Measurements from ENCODE around the gene CACNA1C.
"Not testable (repeated sequence)": the region's sequence is repeated elsewhere in the genome, so short reads cannot be mapped to it uniquely, and the experiment has no call there.

Gene CACNA1C

DNA sequence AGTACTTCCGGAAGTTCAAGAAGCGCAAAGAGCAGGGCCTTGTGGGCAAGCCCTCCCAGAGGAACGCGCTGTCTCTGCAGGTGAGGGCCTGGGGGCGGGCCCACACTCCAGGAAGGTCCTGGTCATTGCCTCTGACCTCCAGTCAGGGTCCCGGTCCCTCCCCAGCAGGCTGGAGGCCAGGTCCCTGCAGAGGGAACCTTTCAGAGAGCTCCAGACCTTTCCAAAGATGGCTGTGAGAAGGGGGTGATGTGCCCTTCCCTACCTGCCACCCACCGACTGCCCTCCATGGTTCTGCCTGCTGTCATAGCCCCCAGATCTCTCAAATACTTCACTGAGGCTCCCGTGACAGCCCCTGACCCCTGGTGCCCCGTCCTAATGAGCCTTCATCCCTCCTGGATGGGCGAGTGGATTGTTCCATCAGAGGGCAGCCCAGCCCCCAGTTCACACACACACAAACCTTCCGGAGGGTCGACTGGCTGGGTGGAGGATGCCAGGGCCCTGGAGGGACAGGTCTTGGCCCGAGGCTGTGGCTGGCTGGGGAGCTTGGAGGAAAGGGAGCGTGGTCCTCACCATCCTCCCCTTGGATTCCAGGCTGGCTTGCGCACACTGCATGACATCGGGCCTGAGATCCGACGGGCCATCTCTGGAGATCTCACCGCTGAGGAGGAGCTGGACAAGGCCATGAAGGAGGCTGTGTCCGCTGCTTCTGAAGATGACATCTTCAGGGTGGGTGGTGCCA, 624.5 kb downstream of the CACNA1C start:
- DNase-seq (ENCODE audit: low spot score), result no peak

DNA sequence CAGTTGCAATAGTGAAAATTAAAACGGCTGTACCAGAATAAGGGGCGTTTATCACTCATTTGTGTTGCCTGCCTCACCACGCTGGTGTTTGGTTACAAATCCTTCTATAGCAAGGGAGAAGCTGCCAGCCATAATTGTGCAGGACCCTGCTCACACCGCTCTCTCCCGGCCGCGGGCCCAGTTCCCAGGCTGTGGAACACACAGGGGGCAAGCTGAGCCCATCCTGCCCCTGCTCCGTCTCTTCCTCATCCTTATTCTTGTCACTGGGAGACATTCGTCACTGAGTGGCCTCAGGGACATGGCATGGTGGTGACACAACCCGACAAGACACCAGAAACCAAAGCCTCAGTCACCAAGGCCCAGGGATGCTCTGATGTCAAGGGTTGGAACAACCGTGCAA, 625.6 kb downstream of the CACNA1C start:
- DNase-seq (ENCODE audit: low spot score), result no peak

DNA sequence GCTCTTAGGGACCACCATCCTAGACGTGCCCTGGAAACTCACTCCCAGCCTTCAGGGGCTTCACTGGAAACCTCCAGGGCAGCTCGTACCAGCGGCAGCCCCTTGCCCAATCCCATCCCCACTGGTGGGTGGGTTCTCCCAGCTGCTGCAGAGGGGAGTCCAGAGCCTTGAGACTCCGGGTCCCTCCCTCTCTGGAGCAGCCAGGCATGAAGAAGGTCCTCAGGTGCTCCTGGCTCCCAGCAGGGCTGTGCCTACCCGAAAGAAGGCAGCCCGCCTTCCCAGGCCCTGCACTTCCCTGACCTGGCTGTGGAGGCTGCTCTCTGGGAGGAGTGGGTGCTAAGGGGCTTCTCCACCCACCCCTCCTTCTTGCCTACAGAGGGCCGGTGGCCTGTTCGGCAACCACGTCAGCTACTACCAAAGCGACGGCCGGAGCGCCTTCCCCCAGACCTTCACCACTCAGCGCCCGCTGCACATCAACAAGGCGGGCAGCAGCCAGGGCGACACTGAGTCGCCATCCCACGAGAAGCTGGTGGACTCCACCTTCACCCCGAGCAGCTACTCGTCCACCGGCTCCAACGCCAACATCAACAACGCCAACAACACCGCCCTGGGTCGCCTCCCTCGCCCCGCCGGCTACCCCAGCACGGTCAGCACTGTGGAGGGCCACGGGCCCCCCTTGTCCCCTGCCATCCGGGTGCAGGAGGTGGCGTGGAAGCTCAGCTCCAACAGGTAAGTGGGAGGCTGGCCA, 626.5 kb downstream of the CACNA1C start:
- DNase-seq (ENCODE audit: low spot score), result no peak

DNA sequence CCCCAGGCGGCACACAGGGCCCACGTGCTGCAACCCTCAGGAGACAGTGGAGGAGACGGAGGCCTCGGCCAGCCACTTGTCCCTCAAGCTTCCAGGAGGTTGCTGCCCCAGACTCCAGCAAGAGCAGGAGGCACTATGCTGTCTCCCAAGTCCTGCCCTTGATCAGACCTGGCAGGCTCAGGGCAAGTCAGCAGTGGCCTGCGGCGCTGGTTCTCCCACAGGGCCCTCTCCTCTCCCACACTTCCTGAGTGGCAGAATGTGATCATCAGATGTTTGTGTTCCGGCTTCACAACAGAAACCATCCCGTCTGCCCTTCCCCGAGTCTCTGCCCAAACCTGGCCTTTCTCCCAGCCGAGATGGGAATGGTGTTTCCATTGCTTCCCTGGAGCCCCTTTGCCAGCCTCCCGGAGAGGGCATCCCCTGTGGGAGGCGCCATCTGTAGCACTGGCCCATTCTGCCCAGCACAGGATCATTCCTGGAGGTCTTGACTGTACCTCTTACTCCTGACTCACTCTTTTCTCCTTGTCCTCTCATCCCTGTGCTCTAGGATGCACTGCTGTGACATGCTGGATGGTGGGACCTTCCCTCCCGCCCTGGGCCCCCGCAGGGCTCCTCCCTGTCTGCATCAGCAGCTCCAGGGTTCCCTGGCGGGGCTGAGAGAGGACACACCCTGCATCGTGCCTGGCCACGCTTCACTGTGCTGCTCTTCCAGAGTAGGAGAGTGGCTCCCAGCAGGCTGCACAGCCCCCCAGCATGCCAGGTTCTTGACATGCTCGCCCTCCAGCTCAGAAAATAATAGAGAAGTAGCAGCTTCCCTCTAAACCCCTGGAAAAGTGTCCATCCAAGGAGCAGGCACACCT, 627.3 kb downstream of the CACNA1C start:
- DNase-seq (ENCODE audit: low spot score), result no peak

DNA sequence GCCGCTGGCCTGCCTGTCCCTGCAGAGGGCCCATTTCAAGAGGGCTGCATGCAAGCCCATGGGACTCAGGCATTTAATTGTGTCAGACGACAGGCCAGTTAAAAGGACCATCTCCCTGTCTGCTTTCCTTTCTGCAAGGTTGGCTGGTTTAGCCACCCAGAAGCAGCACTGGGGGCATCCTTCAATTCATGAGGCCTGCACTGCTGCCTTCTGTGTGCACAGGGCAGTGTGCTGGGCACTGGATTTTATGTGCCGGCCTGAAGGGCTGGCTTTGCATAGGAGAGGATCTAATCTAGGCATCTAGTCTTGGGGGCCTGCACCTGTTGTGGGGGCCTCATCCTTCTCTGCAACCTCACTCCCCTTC, 627.9 kb downstream of the CACNA1C start:
- no peak for DNase-seq (ENCODE audit: low spot score)

DNA sequence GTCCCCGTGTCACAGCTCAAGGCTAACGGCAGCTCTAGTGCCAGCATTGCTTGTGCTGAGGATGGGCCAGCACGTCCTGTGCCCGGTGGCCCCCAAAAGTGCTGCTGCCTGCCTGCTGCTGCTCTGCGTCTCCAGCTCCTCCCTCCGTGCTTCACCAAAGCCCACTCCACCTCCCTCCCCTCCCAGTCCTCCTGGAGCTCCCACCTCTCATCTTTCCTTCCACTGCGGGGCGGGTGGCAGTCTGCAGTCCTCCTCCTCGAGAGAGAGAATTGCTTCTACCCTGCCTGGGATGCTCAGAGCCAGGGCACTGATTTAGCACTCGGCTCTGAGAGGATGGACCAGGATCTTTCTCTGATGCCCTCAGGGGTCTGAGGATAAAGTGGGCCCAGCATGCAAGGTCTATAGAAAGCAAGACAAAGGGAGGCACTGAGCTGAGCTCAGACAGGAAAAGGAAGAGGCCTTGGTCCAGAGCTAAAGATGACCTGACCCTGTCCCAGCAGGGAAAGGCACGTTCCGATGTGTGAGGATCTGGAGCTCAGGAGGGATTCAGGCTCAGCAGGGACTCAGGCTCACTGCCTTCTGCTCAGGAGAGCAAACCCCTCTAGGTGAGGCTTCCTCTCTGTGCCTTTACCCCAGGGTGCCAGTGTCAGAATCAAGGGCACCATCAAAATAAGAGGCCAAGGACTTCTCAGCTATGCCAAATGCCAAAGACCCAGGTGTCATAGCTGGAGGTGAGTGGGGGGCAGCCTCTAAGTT, 628.8 kb downstream of the CACNA1C start:
- no peak for DNase-seq (ENCODE audit: low spot score)

DNA sequence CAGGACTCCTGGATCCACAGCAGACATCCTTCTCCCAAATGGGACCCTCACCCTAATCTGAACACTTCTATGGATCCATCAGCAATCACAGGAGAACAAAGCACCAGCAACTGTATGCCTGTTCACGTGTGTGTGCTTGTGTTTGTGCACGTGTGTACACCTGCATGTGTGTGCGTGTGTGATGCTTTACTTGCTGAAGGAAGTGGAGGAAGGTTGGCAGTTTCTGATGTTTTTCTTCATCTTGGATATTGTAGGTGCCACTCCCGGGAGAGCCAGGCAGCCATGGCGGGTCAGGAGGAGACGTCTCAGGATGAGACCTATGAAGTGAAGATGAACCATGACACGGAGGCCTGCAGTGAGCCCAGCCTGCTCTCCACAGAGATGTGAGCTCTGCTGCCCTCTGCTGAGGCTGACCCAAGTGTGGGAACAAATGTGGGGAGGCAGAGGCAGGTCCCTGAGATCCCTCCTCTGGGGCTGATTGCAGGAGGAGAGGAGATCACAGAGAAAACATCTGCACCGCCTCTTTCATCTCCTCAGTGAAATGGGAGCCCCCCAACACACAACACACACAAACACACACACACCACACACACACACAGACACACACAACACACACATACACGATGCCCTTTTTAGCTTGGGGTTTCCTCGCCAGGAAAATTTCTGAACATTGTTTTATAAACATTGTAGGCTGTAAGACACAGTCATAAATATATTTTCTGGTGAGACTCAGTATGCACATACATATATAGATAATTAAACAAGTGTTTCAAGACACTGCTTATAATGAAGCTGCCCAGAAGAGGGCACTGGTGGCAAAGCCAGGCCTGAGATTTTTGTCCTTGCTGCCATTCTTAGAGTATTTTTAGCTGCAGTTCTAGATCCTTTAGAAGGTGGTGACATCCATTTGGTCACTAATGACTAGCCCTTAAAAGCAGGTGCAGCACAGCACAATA, 629.8 kb downstream of the CACNA1C start:
- peak; percentile 58 for DNase-seq (ENCODE audit: low spot score)

DNA sequence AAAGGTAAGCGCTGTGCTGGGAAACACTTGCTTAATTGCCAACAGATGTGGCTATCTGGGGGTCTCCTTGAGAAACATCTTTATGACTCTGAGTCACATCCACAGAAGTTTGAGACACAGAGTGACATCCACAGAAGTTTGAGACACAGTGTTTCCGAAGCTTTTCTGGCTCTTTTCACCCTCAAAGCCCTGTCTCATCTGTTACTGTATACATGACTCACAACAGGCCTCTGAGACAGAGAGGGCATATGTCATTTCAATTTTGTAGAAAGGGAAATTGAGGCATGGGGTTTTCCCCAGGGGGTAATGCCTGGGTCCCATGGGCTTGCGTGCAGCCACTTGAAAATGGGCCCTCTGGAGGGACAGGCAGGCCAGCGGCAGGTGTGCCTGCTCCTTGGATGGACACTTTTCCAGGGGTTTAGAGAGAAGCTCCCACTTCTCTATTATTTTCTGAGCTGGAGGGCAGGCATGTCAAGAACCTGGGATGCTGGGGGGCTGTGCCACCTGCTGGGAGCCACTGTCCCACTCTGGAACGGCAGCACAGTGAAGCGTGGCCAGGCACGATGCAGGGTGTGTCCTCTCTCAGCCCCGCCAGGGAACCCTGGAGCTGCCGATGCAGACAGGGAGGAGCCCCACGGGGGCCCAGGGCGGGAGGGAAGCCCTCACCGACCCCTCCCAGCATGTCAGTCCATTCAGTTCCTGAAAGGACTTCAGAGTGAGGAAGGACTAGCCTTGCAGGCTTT, 630.7 kb downstream of the CACNA1C start:
- DNase-seq (ENCODE audit: low spot score), result no peak

DNA sequence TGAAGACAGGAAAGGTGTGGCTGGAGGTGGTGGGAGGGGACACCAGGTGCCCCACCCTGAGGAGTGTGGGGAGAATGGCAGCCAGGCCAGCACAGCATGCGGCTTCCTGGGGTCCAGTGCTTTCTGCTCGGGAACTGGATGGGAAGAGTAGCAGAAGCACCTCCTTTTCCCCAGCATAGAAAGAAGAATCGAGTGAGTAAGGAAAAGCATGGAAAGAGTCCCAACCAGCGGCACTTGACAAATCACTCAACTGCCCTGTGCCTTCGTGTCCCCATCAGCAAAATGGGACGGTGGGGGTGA, 631.2 kb downstream of the CACNA1C start:
- not testable (repeated sequence) for DNase-seq (ENCODE audit: low spot score)

DNA sequence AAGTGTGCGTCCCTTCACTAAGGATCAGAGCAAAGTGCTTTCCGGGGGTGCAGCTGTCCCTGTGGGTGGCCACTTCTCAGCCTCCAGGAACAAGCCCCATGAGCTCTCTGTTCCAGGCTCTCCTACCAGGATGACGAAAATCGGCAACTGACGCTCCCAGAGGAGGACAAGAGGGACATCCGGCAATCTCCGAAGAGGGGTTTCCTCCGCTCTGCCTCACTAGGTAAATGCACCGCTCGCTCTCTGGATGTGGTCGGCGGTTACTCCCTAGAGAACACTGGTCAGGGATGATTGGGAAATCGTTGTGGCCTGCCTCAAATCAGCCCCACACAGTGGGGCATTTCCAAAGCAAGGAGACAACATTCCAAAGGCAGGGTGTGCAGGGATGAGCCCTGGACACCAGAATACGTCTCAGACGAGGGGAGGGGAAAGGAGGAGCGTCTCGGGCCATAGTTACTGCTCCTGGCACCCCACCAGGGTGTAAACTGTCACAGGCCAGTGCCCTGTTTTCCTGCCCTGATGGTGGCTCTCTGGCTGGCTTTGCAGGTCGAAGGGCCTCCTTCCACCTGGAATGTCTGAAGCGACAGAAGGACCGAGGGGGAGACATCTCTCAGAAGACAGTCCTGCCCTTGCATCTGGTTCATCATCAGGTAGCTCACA, 633.0 kb downstream of the CACNA1C start:
- DNase-seq (ENCODE audit: low spot score), result not testable (repeated sequence)

DNA sequence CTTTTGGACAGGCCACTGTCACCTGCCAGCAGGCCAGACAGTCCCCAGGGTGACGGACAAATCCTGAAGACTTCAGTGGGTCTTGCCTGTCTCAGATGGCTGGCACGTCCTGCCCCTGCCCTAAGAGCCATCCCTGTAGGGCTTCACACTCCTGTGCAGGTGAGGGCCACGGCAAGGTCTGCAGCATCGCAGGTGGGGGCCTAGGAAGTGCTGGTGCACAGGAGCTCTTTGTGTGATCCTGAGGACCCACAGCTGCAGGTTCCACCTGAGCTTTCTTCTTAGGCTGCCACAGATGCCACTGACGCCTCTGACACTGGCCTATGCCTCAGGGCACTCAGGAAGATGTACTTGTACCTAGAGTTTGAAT, 633.5 kb downstream of the CACNA1C start:
- no peak for DNase-seq (ENCODE audit: low spot score)

DNA sequence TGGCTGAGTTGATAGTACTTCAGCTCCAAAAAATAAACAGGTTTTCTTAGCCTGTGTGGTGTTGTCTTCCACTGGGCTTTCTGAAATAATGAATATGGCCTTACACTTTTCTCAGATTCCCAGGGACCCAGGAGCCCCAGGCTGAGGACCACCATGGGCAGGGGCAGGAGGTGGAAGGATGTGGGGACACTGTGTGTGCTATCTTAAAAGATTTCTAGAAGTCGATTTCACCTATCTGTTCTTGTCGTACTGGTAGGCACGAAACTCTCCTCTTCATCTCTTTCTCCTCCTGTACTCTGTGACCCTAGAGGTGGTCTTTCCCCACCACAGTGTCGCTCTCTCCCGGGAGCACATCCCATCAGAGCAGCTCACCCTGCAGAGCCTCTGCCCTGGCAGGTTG, 634.3 kb downstream of the CACNA1C start:
- no peak for DNase-seq (ENCODE audit: low spot score)

DNA sequence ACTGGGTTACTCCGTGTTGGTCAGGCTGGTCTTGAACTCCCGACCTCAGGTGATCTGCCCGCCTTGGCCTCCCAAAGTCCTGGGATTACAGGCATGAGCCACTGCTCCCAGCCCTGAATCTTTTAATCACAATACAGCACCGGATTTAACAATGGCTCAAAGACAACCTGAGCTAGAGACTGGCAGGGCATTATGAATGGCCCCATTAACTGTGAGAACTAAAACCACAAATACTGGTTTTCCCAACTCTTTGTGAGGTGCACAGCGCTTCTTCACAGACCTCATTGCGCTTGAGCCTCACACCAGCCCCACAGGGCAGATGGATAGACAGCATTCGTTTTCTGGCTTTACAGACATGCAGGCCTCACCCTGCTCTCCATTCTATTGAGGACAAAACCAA, 634.9 kb downstream of the CACNA1C start:
- DNase-seq (ENCODE audit: low spot score), result no peak

DNA sequence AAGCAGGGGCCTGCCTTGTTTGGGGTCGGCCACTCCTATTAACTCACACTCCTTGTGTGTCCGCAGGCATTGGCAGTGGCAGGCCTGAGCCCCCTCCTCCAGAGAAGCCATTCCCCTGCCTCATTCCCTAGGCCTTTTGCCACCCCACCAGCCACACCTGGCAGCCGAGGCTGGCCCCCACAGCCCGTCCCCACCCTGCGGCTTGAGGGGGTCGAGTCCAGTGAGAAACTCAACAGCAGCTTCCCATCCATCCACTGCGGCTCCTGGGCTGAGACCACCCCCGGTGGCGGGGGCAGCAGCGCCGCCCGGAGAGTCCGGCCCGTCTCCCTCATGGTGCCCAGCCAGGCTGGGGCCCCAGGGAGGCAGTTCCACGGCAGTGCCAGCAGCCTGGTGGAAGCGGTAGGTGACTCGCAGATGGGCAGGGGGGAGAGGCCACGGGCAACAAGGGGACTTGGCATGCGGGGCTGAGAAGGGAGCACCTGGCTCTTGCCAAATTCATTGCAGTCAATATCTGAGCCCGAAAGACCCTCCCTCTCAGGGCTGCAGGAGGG, 635.7 kb downstream of the CACNA1C start:
- no peak for DNase-seq (ENCODE audit: low spot score)

DNA sequence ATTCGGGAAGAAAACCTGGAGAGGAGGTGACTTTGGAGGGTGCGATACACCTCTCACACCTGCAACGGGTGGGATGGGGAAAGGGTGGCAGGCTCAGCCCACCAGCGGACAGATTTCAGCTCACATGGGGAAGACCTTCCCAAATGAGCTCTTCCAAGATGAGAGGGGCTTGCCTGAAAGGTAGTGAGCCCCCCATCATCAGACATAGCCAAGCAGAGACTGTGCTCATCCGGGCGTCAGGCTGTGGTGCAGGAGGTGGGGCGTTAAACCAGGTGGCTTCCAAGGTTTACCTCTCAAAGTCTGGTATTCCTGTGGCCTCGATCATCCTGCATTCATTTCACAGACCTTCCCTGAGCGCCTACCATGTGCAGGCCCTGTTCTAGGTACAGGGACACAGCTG, 636.6 kb downstream of the CACNA1C start:
- no peak for DNase-seq (ENCODE audit: low spot score)

DNA sequence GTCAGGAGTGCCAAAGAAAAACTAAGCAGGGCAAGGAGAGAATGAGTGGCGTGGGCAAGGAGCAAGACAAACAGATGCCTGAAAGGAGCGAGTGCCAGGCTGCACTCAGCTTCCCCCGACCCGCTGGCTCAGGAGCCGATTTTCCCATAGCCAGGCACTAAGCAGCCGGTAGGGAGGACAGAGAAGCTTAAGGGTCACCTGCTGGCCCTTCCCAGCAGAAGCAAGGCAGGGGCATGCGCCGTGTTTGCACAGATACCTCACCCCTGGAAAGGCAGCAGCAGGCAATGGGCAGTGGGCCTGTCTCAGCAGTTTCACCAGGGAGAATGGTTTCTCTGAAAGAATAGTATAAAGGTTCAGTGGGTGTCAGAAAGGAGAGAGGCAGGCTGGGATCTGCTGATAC, 637.1 kb downstream of the CACNA1C start:
- no peak for DNase-seq (ENCODE audit: low spot score)

DNA sequence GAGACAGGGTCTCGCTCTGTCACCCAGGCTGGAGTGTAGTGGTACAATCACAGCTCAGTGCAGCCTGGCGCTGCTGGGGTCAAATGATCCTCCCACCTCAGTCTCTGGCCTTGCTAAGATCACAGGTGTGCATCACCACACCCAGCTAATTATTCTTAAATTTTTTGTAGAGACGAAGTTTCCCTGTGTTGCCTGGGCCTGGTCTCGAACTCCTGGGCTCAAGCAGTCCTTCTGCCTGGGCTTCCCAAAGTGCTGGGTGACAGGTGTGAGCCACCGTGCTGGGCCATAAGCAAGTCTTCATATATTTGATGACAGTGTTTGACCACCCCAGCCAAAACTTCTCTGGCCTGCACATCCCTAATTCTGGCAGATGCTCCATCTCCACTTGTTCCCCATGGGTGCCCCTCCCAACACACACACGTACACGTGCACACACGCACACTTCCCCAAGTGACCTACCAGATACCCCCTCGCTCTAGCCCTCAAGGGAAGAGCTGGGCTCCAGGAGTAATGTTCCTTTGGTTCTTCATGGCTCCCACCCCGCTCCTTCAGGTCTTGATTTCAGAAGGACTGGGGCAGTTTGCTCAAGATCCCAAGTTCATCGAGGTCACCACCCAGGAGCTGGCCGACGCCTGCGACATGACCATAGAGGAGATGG, 637.7 kb downstream of the CACNA1C start:
- no peak for DNase-seq (ENCODE audit: low spot score)

DNA sequence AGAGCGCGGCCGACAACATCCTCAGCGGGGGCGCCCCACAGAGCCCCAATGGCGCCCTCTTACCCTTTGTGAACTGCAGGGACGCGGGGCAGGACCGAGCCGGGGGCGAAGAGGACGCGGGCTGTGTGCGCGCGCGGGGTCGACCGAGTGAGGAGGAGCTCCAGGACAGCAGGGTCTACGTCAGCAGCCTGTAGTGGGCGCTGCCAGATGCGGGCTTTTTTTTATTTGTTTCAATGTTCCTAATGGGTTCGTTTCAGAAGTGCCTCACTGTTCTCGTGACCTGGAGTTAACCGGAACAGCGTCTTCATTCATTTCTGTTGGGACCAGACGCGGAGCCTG, 638.2 kb downstream of the CACNA1C start:
- DNase-seq (ENCODE audit: low spot score), result no peak
